SK-N-SH (cell line): ENCODE results near the gene ARIH2. TPM values are rescaled to one million over a fixed set of nuclear protein-coding genes. Genes with fewer than 3 reads are reported as not detected.

Experiments
- polyA plus RNA-seq, 3 experiments: library from polyadenylated mRNA; depleted of rRNA; stranded (reverse); fragments of >200 nt; gene quantifications; 2 replicates each; pipeline ENCODE4 v1.2.3, GENCODE V29; 2012
- small RNA-seq, 7 experiments: library from RNA; depleted of rRNA; stranded (forward); fragments of <200 nt; gene quantifications; one replicate each; pipeline ENCODE3, GENCODE V24; 2012

Gene ARIH2
- polyA plus RNA-seq, 1 of the 3 experiments (the other 2 are of a cell fraction) = 69.7 TPM

Small RNAs within 50 kb of the gene (small RNA-seq; reads per million reads assigned to genes)
- gene MIR191 = 7,570 to 54,648 (median 44,474) reads per million in 7 experiments
- 286 to 7,639 (median 4,771) reads per million in 7 experiments for gene MIR425

Other genes starting within 250 kb of the ARIH2 start
- 20.4 and 24.9 TPM in 2 replicates for gene NCKIPSD, start 232.9 kb upstream of the ARIH2 start, polyA plus RNA-seq (2012; rRNA removed)
- 178 and 219 TPM in 2 replicates for gene IP6K2, start 201.6 kb upstream of the ARIH2 start, polyA plus RNA-seq (2012; rRNA removed)
- gene PRKAR2A, start 71.0 kb upstream of the ARIH2 start, polyA plus RNA-seq (2012; rRNA removed) = 5.2 and 5.7 TPM in 2 replicates
- gene SLC25A20, start 20.0 kb upstream of the ARIH2 start, polyA plus RNA-seq (2012; rRNA removed) = 30.3 and 41.9 TPM in 2 replicates
- 21.0 and 21.4 TPM in 2 replicates for gene P4HTM, start 71.4 kb downstream of the ARIH2 start, polyA plus RNA-seq (2012; rRNA removed)
- 230 and 277 TPM in 2 replicates for gene WDR6, start 88.5 kb downstream of the ARIH2 start, polyA plus RNA-seq (2012; rRNA removed)
- 82.7 and 99.4 TPM in 2 replicates for gene DALRD3, start 99.7 kb downstream of the ARIH2 start, polyA plus RNA-seq (2012; rRNA removed)
- gene NDUFAF3, start 103.3 kb downstream of the ARIH2 start, polyA plus RNA-seq (2012; rRNA removed) = 85.3 and 104 TPM in 2 replicates
- 305 and 346 TPM in 2 replicates for gene IMPDH2, start 110.6 kb downstream of the ARIH2 start, polyA plus RNA-seq (2012; rRNA removed)
- 58.5 and 67.0 TPM in 2 replicates for gene QRICH1, start 175.2 kb downstream of the ARIH2 start, polyA plus RNA-seq (2012; rRNA removed)
- gene QARS1, start 185.9 kb downstream of the ARIH2 start, polyA plus RNA-seq (2012; rRNA removed) = 311 and 381 TPM in 2 replicates
- 75.6 and 80.5 TPM in 2 replicates for gene USP19, start 202.0 kb downstream of the ARIH2 start, polyA plus RNA-seq (2012; rRNA removed)
- gene LAMB2, start 214.2 kb downstream of the ARIH2 start, polyA plus RNA-seq (2012; rRNA removed) = 318 and 332 TPM in 2 replicates
- gene CCDC71, start 247.5 kb downstream of the ARIH2 start, polyA plus RNA-seq (2012; rRNA removed) = 40.9 and 43.6 TPM in 2 replicates